K562 (cell line): ENCODE measurements around the gene ENOSF1. TPM values are rescaled to one million over a fixed set of nuclear protein-coding genes. Genes with fewer than 3 reads are reported as not detected.

ENCODE experiments used
- ATAC-seq: fragments of 200-7000 bp; cut with Tn5 transposase; 3 replicates; pipeline ENCODE4 v1.9.1; 2020; ENCODE audit warnings: moderate library complexity
- BruUV-seq: library from RNA; stranded (reverse); fragments of 400-500 nt; replicated peaks from 2 replicates; lab custom pipeline; 2021; lab: Mats Ljungman, UMichigan
- CTCF ChIA-PET: fragments of 300-600 bp; formaldehyde crosslinking; extraction: SDS; loops from one replicate; lab custom pipeline; 2021; ENCODE audit warnings: low intra/inter-chr PET ratio; lab: Yijun Ruan, JAX
- POLR2A ChIA-PET: fragments of 300-600, 350-650 bp; sonication (Branson Sonifier 250); formaldehyde crosslinking; extraction: SDS; loops from one replicate; lab custom pipeline; 2021; ENCODE audit warnings: antibody characterized with exemption, inconsistent platforms; lab: Yijun Ruan, JAX
- DNase-seq, 4 experiments: peaks; one replicate each; pipeline versions ENCODE4 v3.0.0 to v3.0.0-alpha.2; 2011 to 2018; ENCODE audit warnings: low spot score in 3 of 4, mixed read lengths in 3 of 4; ENCODE audit errors: extremely low read depth in 1 of 4
- FAIRE-seq: peaks from 2 replicates; lab custom pipeline; 2011; peaks lifted over from hg19 to GRCh38; lab: Jason Lieb, UNC
- H2AFZ ChIP-seq: 2 replicates; pipeline ENCODE4 v1.6.0; 2011; ENCODE audit warnings: low read depth, low read length, control low read depth, inconsistent platforms
- H3K27ac ChIP-seq: fragments of 200-600 bp; 3 replicates; pipeline ENCODE4 v1.8.0; 2011; ENCODE audit warnings: low read depth, mild to moderate bottlenecking, control low read depth, inconsistent platforms, low read length, moderate library complexity, mixed read lengths; ENCODE audit errors: extremely low read depth
- H3K27me3 ChIP-seq, 2 experiments: fragments of 300-600 bp in 1 of 2; 2 replicates in 1 of 2; 3 replicates in 1 of 2; pipeline versions ENCODE4 v1.6.0 to v1.8.0; 2011; ENCODE audit warnings: inconsistent platforms in 2 of 2, low read length in 2 of 2, mild to moderate bottlenecking in 1 of 2, mixed read lengths in 1 of 2, moderate library complexity in 1 of 2; ENCODE audit not compliant: control insufficient read depth in 2 of 2, insufficient read depth in 2 of 2
- H3K36me3 ChIP-seq: fragments of 300-600 bp; 3 replicates; pipeline ENCODE4 v1.8.0; 2011; ENCODE audit warnings: mild to moderate bottlenecking, low read length, inconsistent platforms; ENCODE audit not compliant: control insufficient read depth, insufficient read depth
- H3K4me1 ChIP-seq, 2 experiments: fragments of 200-600 bp in 1 of 2; replicated peaks in 1 of 2; 2 replicates in 1 of 2; 3 replicates in 1 of 2; pipeline versions ENCODE4 v1.5.1 to v1.8.0; 2011; ENCODE audit warnings: inconsistent platforms in 2 of 2, low read length in 2 of 2, mild to moderate bottlenecking in 1 of 2, mixed read lengths in 1 of 2, moderate library complexity in 1 of 2; ENCODE audit not compliant: control insufficient read depth in 2 of 2, insufficient read depth in 2 of 2
- H3K4me2 ChIP-seq: 2 replicates; pipeline ENCODE4 v1.6.1; 2011; ENCODE audit warnings: low read length, control low read depth, inconsistent platforms, mixed read lengths; ENCODE audit not compliant: insufficient read depth
- H3K4me3 ChIP-seq: fragments of 200-600 bp; sonication (generic), shearing (Covaris generic); 2 replicates; pipeline ENCODE4 v1.5.1; 2016; ENCODE audit warnings: control low read depth, inconsistent platforms
- H3K79me2 ChIP-seq: fragments of 200-600 bp; 3 replicates; pipeline ENCODE4 v1.8.0; 2011; ENCODE audit warnings: low read length, inconsistent platforms; ENCODE audit not compliant: control insufficient read depth, insufficient read depth
- H3K9ac ChIP-seq, 2 experiments: 2 replicates each; pipeline versions ENCODE4 v1.6.0 to v1.6.1; 2011; ENCODE audit warnings: low read depth in 2 of 2, low read length in 2 of 2, control low read depth in 1 of 2, inconsistent platforms in 1 of 2, mild to moderate bottlenecking in 1 of 2, mixed read lengths in 1 of 2; ENCODE audit not compliant: insufficient read depth in 1 of 2
- H3K9me1 ChIP-seq: one replicate; pipeline ENCODE4 v1.6.0; 2011; ENCODE audit warnings: inconsistent platforms, mild to moderate bottlenecking, low read length, moderate library complexity; ENCODE audit not compliant: control insufficient read depth, insufficient read depth
- H3K9me3 ChIP-seq: replicated peaks from 2 replicates; pipeline ENCODE4 v1.5.1; 2011; ENCODE audit warnings: low read depth, low read length, inconsistent platforms; ENCODE audit not compliant: control insufficient read depth, insufficient read depth
- H4K20me1 ChIP-seq: replicated peaks from 2 replicates; pipeline ENCODE4 v1.6.1; 2011; ENCODE audit warnings: low read length, inconsistent platforms, mixed read lengths; ENCODE audit not compliant: control insufficient read depth, insufficient read depth
- ATF3 ChIP-seq, 2 experiments: fragments of 450-650 bp in 1 of 2; sonication (generic) in 1 of 2; formaldehyde crosslinking in 1 of 2; IDR thresholded peaks in 1 of 2; conservative IDR thresholded peaks in 1 of 2; 2 replicates each; pipeline versions ENCODE4 v1.6.1 to v1.8.1; 2016 to 2023; ENCODE audit warnings: mild to moderate bottlenecking in 2 of 2, moderate library complexity in 2 of 2, inconsistent platforms in 1 of 2, missing genetic modification reagents in 1 of 2
- GATA2 ChIP-seq: sonication (generic); formaldehyde crosslinking; IDR thresholded peaks from 2 replicates; pipeline ENCODE4 v1.4.0; 2020; ENCODE audit warnings: mild to moderate bottlenecking, missing genetic modification reagents
- KDM1A ChIP-seq, 2 experiments: fragments of 450-650 bp; IDR thresholded peaks; 2 replicates each; pipeline ENCODE4 v1.6.1; 2016; ENCODE audit warnings: mild to moderate bottlenecking in 2 of 2
- POLR2A ChIP-seq: fragments of 450-650 bp; conservative IDR thresholded peaks from 2 replicates; pipeline ENCODE4 v1.6.1; 2016
- POLR2B ChIP-seq: fragments of 450-650 bp; IDR thresholded peaks from 2 replicates; pipeline ENCODE4 v1.6.1; 2018; ENCODE audit warnings: low read depth; ENCODE audit not compliant: partially characterized antibody
- SUPT5H ChIP-seq: fragments of 450-650 bp; IDR thresholded peaks from 2 replicates; pipeline ENCODE4 v1.6.1; 2016
- WGBS: fragments of 100-300 bp; shearing (Covaris generic); methylation state at CpG from one replicate; pipeline ENCODE4 v1.1.6; 2016; ENCODE audit warnings: low coverage, mixed read lengths; ENCODE audit not compliant: insufficient coverage; ENCODE audit errors: missing lambda C conversion rate; 5-methylcytosine and 5-hydroxymethylcytosine counted together
- in situ Hi-C: fragments of 300-500 bp; cut with MboI; formaldehyde crosslinking; loops from 4 replicates; pipeline ENCODE4 v1.15.0; 2018; ENCODE audit warnings: inconsistent platforms, mixed read lengths
- intact Hi-C: fragments of 100-400 bp; cut with micrococcal nuclease; formaldehyde crosslinking; loops from 2 replicates; pipeline ENCODE4 v1.14.2; 2022
- polyA plus RNA-seq, 8 experiments: library from polyadenylated mRNA; depleted of rRNA in 4 of 8; stranded (reverse) in 5 of 8; unstranded in 3 of 8; fragments of >200 nt; fragmentation: Nextera tagmentation in 2 of 8; fragmentation: Illumina TruSeq in 1 of 8; extraction: Ambion mirVana in 2 of 8; extraction: Trizol in 1 of 8; gene quantifications; 2 replicates each; pipeline versions ENCODE4 v1.2.1 to v1.2.3, GENCODE V29; 2011 to 2014; ENCODE audit warnings: inconsistent platforms in 1 of 8, missing spikeins in 1 of 8
- total RNA-seq, 7 experiments: library from RNA; depleted of rRNA in 6 of 7; stranded (reverse); fragments of >200 nt in 6 of 7; fragmentation: Illumina TruSeq in 2 of 7; extraction: Trizol in 2 of 7; gene quantifications; 2 replicates each; pipeline versions ENCODE4 v1.2.1 to v1.2.3, GENCODE V29; 2011 to 2021; ENCODE audit warnings: low replicate concordance in 1 of 7
- TF ChIP-seq, protein P1 (sequence below): fragments of 450-650 bp; conservative IDR thresholded peaks from 2 replicates; pipeline ENCODE4 v1.6.1; 2016; ENCODE audit warnings: missing genetic modification characterization, low read depth, mild to moderate bottlenecking, missing compliant biosample characterization, moderate library complexity
- TF ChIP-seq, protein P2 (sequence below): fragments of 450-650 bp; conservative IDR thresholded peaks from 2 replicates; pipeline ENCODE4 v1.6.1; 2016; ENCODE audit warnings: missing genetic modification characterization, low read depth, mild to moderate bottlenecking, control low read depth, missing compliant biosample characterization

The ENOSF1 gene
- total and polyA plus RNA-seq, 9 of the 15 experiments (the other 6 are each of a cell fraction or from before 2014, with no cell fraction given) = 15.5 to 66.4 (median 46.5) TPM

DNA sequence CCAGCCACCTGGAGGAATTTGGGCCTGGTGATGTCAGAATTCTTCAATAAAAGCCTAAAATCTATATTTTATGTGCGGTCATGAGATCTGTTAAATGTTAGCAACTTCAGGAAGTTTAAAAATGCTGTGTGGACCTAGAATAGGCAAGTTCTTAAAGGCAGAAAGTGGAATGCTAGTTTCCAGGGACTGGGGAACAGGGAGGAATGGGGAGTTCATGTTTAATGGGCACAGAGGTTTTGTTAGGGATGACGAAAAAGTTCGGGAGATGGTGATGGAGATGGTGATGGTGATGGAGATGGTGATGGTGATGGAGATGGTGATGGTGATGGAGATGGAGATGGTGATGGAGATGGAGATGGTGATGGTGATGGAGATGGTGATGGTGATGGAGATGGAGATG is 45.8 kb downstream of the ENOSF1 start:
- Histone ChIP-seq H3K4me1 (no peaks in the 10 kb centered on the region; a peak in 1 of 5 replicates), H3K4me3 (no peak overlapping the region), H3K9me1 (no peaks in the 10 kb centered on the region), H3K27ac (no peak overlapping the region), H3K9ac (no peak overlapping the region), H3K4me2 (no peak overlapping the region), H3K79me2 (peaks cover 42% of the 10 kb centered on the region), H3K27me3 (no peaks in the 10 kb centered on the region), H2AFZ (no peak overlapping the region), H3K36me3 (peaks cover 59% of the 10 kb centered on the region), H4K20me1 (peaks cover 9% of the 10 kb centered on the region; the same call in 1 of the 2 replicates), H3K9me3 (0 out of 2 replicates have a peak, but pooled peaks cover 3% of the 10 kb centered on the region)
- TF ChIP-seq ATF3 (IDR thresholded peaks at IDR 0.05) (no peak), ATF3 (CRISPR knock-in tag; conservative IDR thresholded peaks at IDR 0.05) (no peak), SUPT5H (peak; percentile 36), GATA2 (CRISPR knock-in tag) (0 out of 2 replicates have a peak, but pooled peaks have one; percentile 13), POLR2B (peak; percentile 38), KDM1A (IDR thresholded peaks at IDR 0.05) (peak in 1 of 2 experiments; percentile 51; a peak in 3 of 4 replicates), POLR2A (peak; percentile 55; the same call in 1 of the 2 replicates)
- TF ChIP-seq, protein P1, sequence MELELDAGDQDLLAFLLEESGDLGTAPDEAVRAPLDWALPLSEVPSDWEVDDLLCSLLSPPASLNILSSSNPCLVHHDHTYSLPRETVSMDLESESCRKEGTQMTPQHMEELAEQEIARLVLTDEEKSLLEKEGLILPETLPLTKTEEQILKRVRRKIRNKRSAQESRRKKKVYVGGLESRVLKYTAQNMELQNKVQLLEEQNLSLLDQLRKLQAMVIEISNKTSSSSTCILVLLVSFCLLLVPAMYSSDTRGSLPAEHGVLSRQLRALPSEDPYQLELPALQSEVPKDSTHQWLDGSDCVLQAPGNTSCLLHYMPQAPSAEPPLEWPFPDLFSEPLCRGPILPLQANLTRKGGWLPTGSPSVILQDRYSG (tag) = no peak
- TF ChIP-seq, protein P2, sequence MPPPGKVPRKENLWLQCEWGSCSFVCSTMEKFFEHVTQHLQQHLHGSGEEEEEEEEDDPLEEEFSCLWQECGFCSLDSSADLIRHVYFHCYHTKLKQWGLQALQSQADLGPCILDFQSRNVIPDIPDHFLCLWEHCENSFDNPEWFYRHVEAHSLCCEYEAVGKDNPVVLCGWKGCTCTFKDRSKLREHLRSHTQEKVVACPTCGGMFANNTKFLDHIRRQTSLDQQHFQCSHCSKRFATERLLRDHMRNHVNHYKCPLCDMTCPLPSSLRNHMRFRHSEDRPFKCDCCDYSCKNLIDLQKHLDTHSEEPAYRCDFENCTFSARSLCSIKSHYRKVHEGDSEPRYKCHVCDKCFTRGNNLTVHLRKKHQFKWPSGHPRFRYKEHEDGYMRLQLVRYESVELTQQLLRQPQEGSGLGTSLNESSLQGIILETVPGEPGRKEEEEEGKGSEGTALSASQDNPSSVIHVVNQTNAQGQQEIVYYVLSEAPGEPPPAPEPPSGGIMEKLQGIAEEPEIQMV (tag) = no peak
- CTCF ChIA-PET = interaction anchor here (1.3 kb wide), 1 partner anchor 164 kb away, joined by 5 read pairs; no protein-coding TSS in a partner anchor
- in situ Hi-C loops (no loop called here), intact Hi-C loops (no loop called here)
- ATAC-seq = no peak
- POLR2A ChIA-PET = interaction anchor here (1.0 to 1.2 kb wide), 2 partner anchors 12 to 37 kb away, joined by 3 to 4 read pairs; no protein-coding TSS in a partner anchor
- FAIRE-seq = no peak
- DNase-seq = no peak
- no TSS peak for BruUV-seq
- 93% methylated on average over 3 of the region's 3 CpGs for WGBS
